Jurkat, Clone E6-1 (cell line): ENCODE measurements around the gene PACS1.

Experiments
- DNase-seq: peaks from one replicate; pipeline ENCODE4 v3.0.0-alpha.2; 2011; ENCODE audit warnings: low read depth, low spot score
- H3K4me3 ChIP-seq: 2 replicates; pipeline ENCODE4 v1.5.1; 2011; ENCODE audit warnings: mild to moderate bottlenecking, low read length, control low read depth, moderate library complexity

Gene PACS1

GRCh38 chr11:66048547-66049323, 21.3 kb upstream of the PACS1 start, which contains the start of gene GAL3ST3:
Gene GAL3ST3, minus strand, starts transcription at chr11:66049161. Its CDS starts 3,746 bp downstream, at chr11:66045415.
- no peak within 1 kb of the TSS for H3K4me3 ChIP-seq

GRCh38 chr11:66050581-66051231, 19.4 kb upstream of the PACS1 start:
- DNase-seq = no peak
- no peak overlapping the region; the same call in 1 of the 2 replicates for H3K4me3 ChIP-seq

More at GRCh38 chr11:66048547-66049323, 21.3 kb upstream of the PACS1 start, which contains the start of gene GAL3ST3:
- DNase-seq = no peak

GRCh38 chr11:66051371-66051765, 18.7 kb upstream of the PACS1 start:
- DNase-seq = no peak
- H3K4me3 ChIP-seq = peak overlapping the region; percentile 98

GRCh38 chr11:66051766-66052663, 18.1 kb upstream of the PACS1 start, which contains the start of gene SF3B2:
Gene SF3B2, plus strand, starts transcription at chr11:66052364. Its CDS starts 21 bp downstream, at chr11:66052385.
- peak within 1 kb of the TSS; percentile 98 for H3K4me3 ChIP-seq
- peak; percentile 97 for DNase-seq

- peak overlapping the region; percentile 98 for H3K4me3 ChIP-seq
- DNase-seq = no peak
These were observed 17.4 kb upstream of the PACS1 start for GRCh38 chr11:66052664-66052982.

GRCh38 chr11:66055021-66055420, 15.1 kb upstream of the PACS1 start:
- H3K4me3 ChIP-seq = no peak overlapping the region
- no peak for DNase-seq

- DNase-seq = no peak
- H3K4me3 ChIP-seq = no peak overlapping the region
These were observed 13.6 kb upstream of the PACS1 start for GRCh38 chr11:66056501-66056900.

- DNase-seq = no peak
These were observed 9.9 kb upstream of the PACS1 start for GRCh38 chr11:66059966-66060680.

GRCh38 chr11:66061268-66061667, 8.8 kb upstream of the PACS1 start:
- no peak overlapping the region for H3K4me3 ChIP-seq
- no peak for DNase-seq

More at GRCh38 chr11:66059966-66060680, 9.9 kb upstream of the PACS1 start:
- no peak overlapping the region for H3K4me3 ChIP-seq

GRCh38 chr11:66062408-66062807, 7.7 kb upstream of the PACS1 start:
- DNase-seq = no peak
- no peak overlapping the region for H3K4me3 ChIP-seq

GRCh38 chr11:66063900-66064299, 6.2 kb upstream of the PACS1 start:
- no peak for DNase-seq
- H3K4me3 ChIP-seq = no peak overlapping the region

GRCh38 chr11:66064571-66064970, 5.5 kb upstream of the PACS1 start:
- DNase-seq = no peak
- H3K4me3 ChIP-seq = no peak overlapping the region

GRCh38 chr11:66066751-66067150, 3.3 kb upstream of the PACS1 start:
- DNase-seq = no peak
- H3K4me3 ChIP-seq = no peak overlapping the region

GRCh38 chr11:66067640-66068039, 2.4 kb upstream of the PACS1 start:
- H3K4me3 ChIP-seq = no peak overlapping the region
- no peak for DNase-seq

GRCh38 chr11:66068154-66068821, 1.8 kb upstream of the PACS1 start:
- peak; percentile 63 for DNase-seq
- H3K4me3 ChIP-seq = no peak overlapping the region

GRCh38 chr11:66068923-66069714, 953 bp upstream of the PACS1 start:
- no peak for DNase-seq
- peak overlapping the region; percentile 41 for H3K4me3 ChIP-seq

- DNase-seq = no peak
- H3K4me3 ChIP-seq = peak overlapping the region; percentile 56
These were observed 720 bp downstream of the PACS1 start for GRCh38 chr11:66070604-66071380.
